Peyer's patch (tissue), 4 donors: ENCODE results near the gene ANKS1A.

Experiments used
- POLR2A ChIP-seq, 2 donors: fragments of 450-650 bp; IDR thresholded peaks; one replicate each; pipeline ENCODE4 v1.5.1; 2017; ENCODE audit warnings: antibody characterized with exemption in 2 of 2, mild to moderate bottlenecking in 2 of 2, moderate library complexity in 2 of 2
- TF ChIP-seq, protein P1 (sequence below), 6 experiments: fragments of 450-650 bp in 4 of 6; fragments of 200-600 bp in 2 of 6; sonication (generic) in 1 of 6; IDR thresholded peaks; one replicate each; pipeline ENCODE4 v1.5.1; 2017 to 2019; ENCODE audit warnings: antibody characterized with exemption in 6 of 6, mild to moderate bottlenecking in 3 of 6, moderate library complexity in 1 of 6

DNA sequence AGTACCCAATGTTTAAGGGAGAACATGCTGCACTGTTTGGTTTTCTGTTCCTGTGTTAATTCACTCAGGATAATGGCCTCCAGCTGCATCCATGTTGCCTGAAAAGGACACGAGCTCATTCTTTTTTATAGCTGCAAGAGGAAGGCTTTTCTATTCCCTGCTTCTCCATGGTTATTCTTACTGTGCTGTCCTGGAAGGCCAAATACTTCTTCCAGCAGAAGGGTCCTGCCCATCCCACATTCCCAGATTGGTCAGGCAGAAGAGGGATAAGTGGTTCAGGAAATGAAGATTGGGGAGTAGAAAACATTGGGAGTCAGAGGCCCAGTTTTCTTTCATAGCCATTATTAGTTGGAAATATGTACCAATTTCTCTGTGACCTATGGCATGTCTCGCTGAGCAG lies 129.7 kb downstream of the ANKS1A start:
- TF ChIP-seq, protein P1, sequence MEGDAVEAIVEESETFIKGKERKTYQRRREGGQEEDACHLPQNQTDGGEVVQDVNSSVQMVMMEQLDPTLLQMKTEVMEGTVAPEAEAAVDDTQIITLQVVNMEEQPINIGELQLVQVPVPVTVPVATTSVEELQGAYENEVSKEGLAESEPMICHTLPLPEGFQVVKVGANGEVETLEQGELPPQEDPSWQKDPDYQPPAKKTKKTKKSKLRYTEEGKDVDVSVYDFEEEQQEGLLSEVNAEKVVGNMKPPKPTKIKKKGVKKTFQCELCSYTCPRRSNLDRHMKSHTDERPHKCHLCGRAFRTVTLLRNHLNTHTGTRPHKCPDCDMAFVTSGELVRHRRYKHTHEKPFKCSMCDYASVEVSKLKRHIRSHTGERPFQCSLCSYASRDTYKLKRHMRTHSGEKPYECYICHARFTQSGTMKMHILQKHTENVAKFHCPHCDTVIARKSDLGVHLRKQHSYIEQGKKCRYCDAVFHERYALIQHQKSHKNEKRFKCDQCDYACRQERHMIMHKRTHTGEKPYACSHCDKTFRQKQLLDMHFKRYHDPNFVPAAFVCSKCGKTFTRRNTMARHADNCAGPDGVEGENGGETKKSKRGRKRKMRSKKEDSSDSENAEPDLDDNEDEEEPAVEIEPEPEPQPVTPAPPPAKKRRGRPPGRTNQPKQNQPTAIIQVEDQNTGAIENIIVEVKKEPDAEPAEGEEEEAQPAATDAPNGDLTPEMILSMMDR (IDR thresholded peaks at IDR 0.05) = no peak
- TF ChIP-seq POLR2A (IDR thresholded peaks at IDR 0.05) = no peak
